H54 (cell line): ENCODE results near the gene TMEM91.

ENCODE experiments used
- DNase-seq: peaks from one replicate; pipeline ENCODE4 v3.0.0; 2011; ENCODE audit warnings: low spot score, mixed read lengths; ENCODE audit not compliant: insufficient read length
- FAIRE-seq: peaks from 3 replicates; lab custom pipeline; 2011; peaks lifted over from hg19 to GRCh38; lab: Jason Lieb, UNC
- POLR2A ChIP-seq: IDR thresholded peaks from 2 replicates; pipeline ENCODE4 v1.6.1; 2011; ENCODE audit warnings: low read depth, mild to moderate bottlenecking, low read length

The TMEM91 gene

DNA sequence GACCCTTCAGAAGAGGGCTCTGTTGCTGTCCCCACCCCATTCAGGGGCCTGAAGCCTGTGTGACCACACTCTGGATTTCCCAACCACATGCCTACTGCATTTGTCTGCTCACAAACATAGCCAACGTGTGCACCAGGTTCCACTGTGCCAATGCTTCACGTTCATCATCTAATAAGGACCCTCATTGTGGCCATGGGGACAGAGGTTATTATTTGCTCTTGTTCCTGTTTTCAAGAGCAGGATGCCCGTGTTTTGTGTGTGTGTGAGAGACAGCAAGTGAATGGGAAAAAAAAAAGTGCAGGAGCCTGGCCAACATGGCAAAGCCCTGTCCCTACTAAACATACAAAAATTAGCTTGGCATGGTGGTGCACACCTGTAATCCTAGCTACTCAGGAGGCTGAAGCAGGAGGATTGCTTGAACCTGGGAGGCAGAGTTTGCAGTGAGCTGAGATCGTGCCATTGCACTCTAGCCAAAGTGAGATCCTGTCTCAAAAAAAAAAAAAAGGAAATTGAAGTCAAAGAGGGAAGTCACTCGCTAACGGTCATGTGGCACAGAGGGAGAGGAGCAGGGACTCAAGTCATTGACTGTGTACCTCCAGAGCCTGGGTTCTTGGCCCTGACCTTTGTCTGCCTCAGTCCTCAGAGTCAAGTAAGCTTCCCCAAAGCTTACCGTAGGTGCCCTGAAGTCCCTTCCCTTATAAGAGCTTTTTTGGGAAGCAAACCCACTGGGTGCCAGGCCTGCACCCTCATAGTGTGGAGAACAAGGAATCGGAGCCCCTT is 44.0 kb downstream of the TMEM91 start:
- no peak for TF ChIP-seq POLR2A
- DNase-seq (no peak), FAIRE-seq (no peak)

- no peak for DNase-seq
Measured at GRCh38 chr19:41421314-41421713, 45.0 kb downstream of the TMEM91 start.

DNA sequence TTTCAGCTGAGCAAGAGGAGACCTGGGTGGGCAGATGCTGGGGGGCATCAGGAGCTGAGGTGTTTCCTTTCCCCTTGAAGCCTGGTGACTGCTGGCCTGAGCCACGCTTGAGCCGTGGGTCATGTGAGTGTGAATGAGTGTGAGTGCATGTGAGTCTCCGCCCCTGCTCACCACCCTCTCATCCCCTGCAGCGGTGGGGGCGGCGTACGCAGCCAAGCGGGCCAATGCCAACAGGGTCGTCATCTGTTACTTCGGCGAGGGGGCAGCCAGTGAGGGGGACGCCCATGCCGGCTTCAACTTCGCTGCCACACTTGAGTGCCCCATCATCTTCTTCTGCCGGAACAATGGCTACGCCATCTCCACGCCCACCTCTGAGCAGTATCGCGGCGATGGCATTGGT is 45.6 kb downstream of the TMEM91 start:
- DNase-seq (no peak), FAIRE-seq (no peak)
- TF ChIP-seq POLR2A, result no peak

More at GRCh38 chr19:41421314-41421713, 45.0 kb downstream of the TMEM91 start:
- TF ChIP-seq POLR2A, result no peak
- FAIRE-seq, result no peak

DNA sequence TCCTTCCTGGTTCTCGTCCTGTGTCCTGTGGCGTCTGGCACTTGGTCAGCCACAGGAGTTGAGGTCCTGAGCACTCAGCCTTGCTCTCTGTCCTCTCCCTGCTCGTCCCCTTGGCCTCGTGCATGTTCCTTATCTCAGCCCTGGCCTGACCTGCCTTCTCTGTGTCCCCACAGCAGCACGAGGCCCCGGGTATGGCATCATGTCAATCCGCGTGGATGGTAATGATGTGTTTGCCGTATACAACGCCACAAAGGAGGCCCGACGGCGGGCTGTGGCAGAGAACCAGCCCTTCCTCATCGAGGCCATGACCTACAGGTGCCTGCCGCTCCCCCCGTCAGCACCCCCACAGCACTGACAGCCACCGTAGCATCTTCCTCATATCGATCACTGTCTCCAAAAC is 46.1 kb downstream of the TMEM91 start:
- no peak for FAIRE-seq
- TF ChIP-seq POLR2A, result no peak
- DNase-seq, result no peak

DNA sequence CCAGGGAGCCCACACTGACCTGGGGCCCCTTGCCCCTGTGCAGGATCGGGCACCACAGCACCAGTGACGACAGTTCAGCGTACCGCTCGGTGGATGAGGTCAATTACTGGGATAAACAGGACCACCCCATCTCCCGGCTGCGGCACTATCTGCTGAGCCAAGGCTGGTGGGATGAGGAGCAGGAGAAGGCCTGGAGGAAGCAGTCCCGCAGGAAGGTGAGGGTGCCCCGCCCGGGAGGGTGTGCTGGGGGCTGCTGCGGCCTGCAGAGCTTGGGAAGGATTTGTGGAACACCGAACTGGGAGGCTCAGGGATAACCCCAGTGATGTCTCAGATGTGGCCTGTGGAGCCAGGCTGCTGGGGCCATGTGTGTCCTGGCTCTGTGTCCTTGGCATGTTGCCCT is 46.6 kb downstream of the TMEM91 start:
- FAIRE-seq (no peak), DNase-seq (no peak)
- no peak for TF ChIP-seq POLR2A

- DNase-seq (no peak), FAIRE-seq (no peak)
- TF ChIP-seq POLR2A, result no peak
Measured at GRCh38 chr19:41424335-41425173, 48.2 kb downstream of the TMEM91 start.

DNA sequence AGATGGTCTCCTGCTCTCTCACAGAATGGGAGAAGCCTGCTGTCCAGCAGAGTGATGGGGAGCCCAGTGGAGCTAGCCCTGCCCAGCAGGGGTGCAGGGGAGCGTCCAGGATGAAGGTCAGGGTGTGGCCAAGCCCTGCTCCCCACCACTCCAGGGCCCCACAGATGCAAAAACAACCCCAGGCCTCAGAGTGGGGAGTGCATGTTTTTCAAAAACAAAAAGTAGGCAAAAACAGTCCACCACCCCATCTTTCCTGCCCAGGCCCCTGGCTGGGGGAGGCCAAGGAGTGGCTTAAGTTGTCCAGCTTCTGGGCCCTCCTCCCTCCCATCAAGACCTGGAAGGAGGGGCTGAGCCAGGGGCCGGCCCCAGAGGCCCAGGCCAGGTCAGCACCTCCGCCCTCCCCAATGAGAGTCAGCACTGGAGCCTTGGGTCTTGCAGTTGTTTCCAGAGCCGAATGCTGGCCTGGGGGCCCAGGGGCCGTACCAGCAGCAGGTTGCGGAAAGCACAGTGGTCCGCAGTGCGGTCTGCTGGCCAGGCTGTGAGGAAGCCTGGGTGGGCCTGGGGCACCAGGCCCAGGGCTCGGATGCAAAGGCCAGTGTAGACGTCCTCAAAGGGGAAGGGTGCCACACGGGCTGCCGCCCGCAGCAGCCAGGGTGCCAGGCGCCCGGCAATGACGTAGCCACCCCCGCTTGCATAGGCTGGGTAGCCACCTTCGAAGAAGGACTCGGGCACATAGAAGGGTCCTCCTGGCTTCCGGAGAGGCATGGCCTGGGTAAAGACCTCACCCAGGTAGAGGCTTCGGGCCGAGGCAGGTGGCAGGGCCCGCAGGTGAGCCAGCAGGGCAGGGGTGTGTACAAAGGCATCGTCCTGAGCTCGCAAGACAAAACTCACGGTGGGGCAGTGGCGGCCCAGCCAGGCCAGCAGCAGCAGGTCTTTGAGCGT is 49.1 kb downstream of the TMEM91 start:
- TF ChIP-seq POLR2A, result no peak
- FAIRE-seq (no peak), DNase-seq (no peak)

- DNase-seq (no peak), FAIRE-seq (no peak)
- TF ChIP-seq POLR2A, result no peak
Measured at GRCh38 chr19:41426116-41426841, 49.9 kb downstream of the TMEM91 start.

GRCh38 chr19:41426952-41427646 is 50.8 kb downstream of the TMEM91 start, which contains the start of gene B3GNT8:
B3GNT8 (minus strand) TSS chr19:41427374; CDS start chr19:41426778, 596 bp downstream.
- DNase-seq (no peak), FAIRE-seq (no peak)
- TF ChIP-seq POLR2A, result no peak

DNA sequence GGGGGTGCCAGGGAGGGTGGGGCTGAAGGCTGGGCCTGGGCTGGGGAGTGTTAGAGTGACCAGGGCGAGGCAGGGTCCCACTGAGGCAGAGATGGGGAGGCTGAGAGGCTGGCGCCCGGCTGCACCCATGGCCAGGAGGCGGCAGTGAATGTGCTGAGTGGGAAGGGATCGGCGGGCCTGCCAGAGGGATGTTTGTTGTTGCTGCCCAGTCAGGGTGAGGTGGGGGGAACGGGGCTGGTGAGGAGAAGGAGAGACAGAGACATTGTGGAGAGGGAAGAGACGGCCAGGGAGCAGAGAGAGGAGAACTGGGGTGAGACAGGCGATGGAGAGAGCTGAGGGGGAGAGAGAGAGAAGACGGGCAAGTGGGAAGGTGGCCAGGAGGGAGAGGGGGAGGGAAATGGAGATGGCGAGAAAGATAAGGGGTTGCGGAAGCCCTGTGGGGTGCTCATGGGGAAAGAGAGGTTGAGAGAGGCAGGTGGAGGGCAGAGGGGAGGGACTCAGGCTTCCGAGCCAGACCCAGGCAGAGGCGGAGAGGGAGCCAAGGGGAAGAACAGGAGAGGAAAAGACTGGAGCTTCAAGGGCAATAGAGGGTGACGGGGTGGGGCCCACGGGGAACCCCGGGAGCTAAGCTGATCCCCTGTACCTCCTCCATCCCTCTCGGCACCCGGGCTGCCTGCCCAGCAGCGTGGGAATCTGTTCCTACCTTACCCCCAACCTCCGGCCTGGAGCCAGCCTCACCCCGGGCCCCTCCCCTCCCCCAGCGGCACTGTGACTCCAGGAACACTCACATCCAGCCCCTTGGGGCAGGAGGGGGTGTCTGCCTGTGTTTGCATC is 51.5 kb downstream of the TMEM91 start:
- FAIRE-seq (no peak), DNase-seq (no peak)
- no peak for TF ChIP-seq POLR2A

DNA sequence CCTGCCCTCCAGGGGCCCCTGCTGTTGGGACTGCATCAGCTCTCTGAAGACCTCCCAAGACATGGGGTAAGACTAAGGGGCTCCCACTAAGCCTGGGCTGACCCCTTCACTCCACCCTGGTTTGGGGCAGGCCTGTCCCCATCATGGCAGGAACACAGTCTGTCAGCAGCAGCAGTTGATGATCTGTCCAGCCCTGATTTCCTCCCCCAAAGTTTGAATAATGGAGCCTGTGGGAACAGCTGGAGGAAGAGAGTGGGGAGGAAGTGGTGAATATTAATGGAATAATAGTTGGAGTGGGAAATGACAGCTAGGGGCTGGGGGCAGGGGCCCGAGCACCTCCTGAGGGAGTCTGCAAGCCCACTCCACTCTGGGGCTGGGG is 52.1 kb downstream of the TMEM91 start:
- FAIRE-seq, result no peak
- no peak for DNase-seq
- TF ChIP-seq POLR2A, result no peak

- FAIRE-seq (no peak), DNase-seq (no peak)
- TF ChIP-seq POLR2A, result no peak
Measured at GRCh38 chr19:41430922-41431321, 54.6 kb downstream of the TMEM91 start.
